ENCODE data around the gene DENND1A.

DENND1A gene

DNA sequence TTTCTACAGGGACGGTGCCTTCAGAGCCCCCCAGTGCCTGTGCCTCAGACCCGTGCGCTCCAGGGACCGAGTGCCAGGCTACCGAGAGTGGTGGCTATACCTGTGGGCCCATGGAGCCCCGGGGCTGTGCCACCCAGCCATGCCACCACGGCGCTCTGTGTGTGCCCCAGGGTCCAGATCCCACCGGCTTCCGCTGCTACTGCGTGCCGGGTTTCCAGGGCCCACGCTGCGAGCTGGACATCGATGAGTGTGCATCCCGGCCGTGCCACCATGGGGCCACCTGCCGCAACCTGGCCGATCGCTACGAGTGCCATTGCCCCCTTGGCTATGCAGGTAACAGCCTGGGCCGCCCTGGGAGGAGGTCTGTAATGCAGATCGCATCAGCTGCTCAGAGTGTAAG lies 567.1 kb downstream of the DENND1A start:
- H3K4me3 ChIP-seq (ENCODE audit: low read length): no peak overlapping the region
- DNase-seq (ENCODE audit: low read depth): no peak
- TF ChIP-seq CTCF (IDR thresholded peaks at IDR 0.05; ENCODE audit: insufficient read depth, low read depth, low read length, missing control alignments): no peak

GRCh38 chr9:123361731-123362510 lies 568.0 kb downstream of the DENND1A start:
- DNase-seq (ENCODE audit: low read depth): no peak
- TF ChIP-seq CTCF (IDR thresholded peaks at IDR 0.05; ENCODE audit: insufficient read depth, low read depth, low read length, missing control alignments): no peak
- H3K4me3 ChIP-seq (ENCODE audit: low read length): no peak overlapping the region

GRCh38 chr9:123361086-123361730 lies 568.7 kb downstream of the DENND1A start:
- no peak overlapping the region for H3K4me3 ChIP-seq (ENCODE audit: low read length)
- TF ChIP-seq CTCF (IDR thresholded peaks at IDR 0.05; ENCODE audit: insufficient read depth, low read depth, low read length, missing control alignments): no peak
- DNase-seq (ENCODE audit: low read depth): no peak

DNA sequence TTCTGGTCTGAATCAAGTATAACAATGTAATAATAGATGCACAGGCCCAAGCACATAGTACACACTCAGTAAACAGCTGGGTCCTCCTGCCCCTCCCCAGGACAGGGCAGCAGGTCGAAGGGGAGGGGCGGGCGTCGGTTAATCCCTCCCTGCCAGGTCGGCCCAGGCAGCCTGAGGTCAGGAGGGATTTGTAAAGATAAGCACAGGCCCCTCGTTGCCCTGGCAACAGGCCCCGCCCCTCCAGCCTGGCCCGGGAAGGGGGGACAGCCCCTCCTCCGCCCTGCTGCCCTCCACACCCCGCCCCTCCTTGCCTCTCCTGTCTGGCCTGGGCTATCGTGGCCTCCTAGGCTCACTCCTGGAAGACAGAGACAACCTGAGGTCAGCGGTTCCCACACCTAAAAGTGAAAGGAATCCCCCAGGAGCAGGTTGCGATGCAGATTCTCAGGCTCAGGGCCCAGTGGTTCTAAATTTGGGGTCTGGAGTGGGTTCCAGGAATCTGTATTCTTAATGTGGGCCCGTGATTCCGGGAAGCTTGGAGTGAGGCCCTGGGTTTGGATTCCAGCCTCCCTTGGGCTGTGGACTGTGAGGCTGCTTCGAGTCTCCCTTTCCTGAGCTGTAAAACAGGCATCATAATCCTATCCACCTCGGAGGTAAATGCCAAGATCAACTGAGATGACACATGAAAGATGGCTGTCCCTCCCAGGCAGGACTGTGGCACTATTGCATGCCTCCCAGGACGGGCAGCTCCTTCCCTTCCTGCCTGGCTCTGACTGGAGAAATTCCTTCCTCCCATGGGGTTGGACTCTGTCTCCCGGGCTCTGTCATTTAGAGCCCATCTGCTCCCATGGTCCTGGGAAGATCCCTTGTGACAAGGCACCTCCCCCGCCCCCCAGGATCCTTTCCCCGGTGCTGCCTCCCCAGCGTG lies 569.5 kb downstream of the DENND1A start:
- no peak for DNase-seq (ENCODE audit: low read depth)
- H3K4me3 ChIP-seq (ENCODE audit: low read length): no peak overlapping the region
- no peak for TF ChIP-seq CTCF (IDR thresholded peaks at IDR 0.05; ENCODE audit: insufficient read depth, low read depth, low read length, missing control alignments)

DNA sequence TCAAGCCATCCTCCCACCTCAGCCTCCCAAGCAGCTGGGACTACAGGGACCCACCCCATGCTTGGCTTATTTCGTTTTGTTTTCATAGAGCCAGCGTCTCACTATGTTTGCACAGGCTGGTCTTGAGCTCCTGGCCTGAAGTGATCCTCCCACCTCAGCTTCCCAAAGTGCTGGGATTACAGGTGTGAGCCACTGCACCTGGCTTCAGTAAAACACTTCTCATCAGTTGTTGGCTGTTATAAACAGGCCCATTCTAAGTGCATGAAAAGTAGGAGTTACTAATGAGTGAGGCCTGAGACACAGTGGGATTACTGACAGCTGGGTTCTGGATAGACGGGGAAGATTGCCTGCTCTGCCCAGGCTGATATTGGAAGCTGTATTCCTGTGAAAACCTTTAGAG lies 570.4 kb downstream of the DENND1A start:
- TF ChIP-seq CTCF (IDR thresholded peaks at IDR 0.05; ENCODE audit: insufficient read depth, low read depth, low read length, missing control alignments): no peak
- no peak overlapping the region for H3K4me3 ChIP-seq (ENCODE audit: low read length)
- DNase-seq (ENCODE audit: low read depth): no peak

DNA sequence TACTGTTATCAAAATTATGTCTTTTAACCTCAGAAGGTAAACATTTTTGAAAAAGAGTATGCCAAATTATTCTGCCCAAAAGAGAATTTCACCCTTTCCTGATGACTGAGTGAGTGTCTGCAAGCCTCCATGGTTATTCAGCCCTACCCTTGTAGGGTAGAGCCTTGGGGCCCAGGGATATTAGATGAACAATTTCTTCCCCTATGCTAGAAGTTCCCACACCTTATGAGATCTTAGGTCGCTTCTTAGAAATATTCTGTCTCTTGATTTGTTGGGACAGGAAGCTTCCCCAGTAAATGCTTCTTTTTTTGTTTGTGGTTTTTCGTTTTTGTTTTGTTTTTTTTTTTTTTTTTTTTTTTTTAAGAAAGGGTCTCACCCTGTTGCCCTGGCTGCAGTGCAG lies 570.8 kb downstream of the DENND1A start:
- TF ChIP-seq CTCF (IDR thresholded peaks at IDR 0.05; ENCODE audit: insufficient read depth, low read depth, low read length, missing control alignments): no peak
- H3K4me3 ChIP-seq (ENCODE audit: low read length): no peak overlapping the region
- DNase-seq (ENCODE audit: low read depth): no peak
